H9 (cell line): ENCODE data around the gene MDFI. TPM values are rescaled to one million over a fixed set of nuclear protein-coding genes. Genes with fewer than 3 reads are reported as not detected.

Source experiments
- DNase-seq: peaks from one replicate; pipeline ENCODE4 v3.0.0-alpha.2; 2017
- H2AFZ ChIP-seq: one replicate; pipeline ENCODE4 v1.6.1; 2013; ENCODE audit warnings: mild to moderate bottlenecking, low read length, control low read depth, moderate library complexity
- H2AK5ac ChIP-seq: 2 replicates; pipeline ENCODE4 v1.6.1; 2013; ENCODE audit warnings: low read length, control low read depth, mixed read lengths; ENCODE audit not compliant: insufficient read length
- H2BK120ac ChIP-seq: one replicate; pipeline ENCODE4 v1.6.1; 2013; ENCODE audit warnings: low read depth, mild to moderate bottlenecking, low read length, control low read depth, inconsistent platforms; ENCODE audit not compliant: poor library complexity, severe bottlenecking
- H2BK12ac ChIP-seq: 2 replicates; pipeline ENCODE4 v1.6.1; 2013; ENCODE audit warnings: low read length, control low read depth, mixed read lengths, low read depth; ENCODE audit not compliant: insufficient read length
- H2BK15ac ChIP-seq: 2 replicates; pipeline ENCODE4 v1.6.1; 2013; ENCODE audit warnings: low read depth, low read length, control low read depth
- H2BK20ac ChIP-seq: one replicate; pipeline ENCODE4 v1.6.1; 2013; ENCODE audit warnings: low read depth, mild to moderate bottlenecking, low read length, control low read depth, inconsistent platforms; ENCODE audit not compliant: poor library complexity, severe bottlenecking
- H2BK5ac ChIP-seq: 2 replicates; pipeline ENCODE4 v1.6.1; 2013; ENCODE audit warnings: low read length, control low read depth, mixed read lengths; ENCODE audit not compliant: insufficient read length
- H3K14ac ChIP-seq: 2 replicates; pipeline ENCODE4 v1.6.1; 2013; ENCODE audit warnings: low read length, control low read depth; ENCODE audit not compliant: insufficient read depth
- H3K18ac ChIP-seq: 2 replicates; pipeline ENCODE4 v1.6.1; 2013; ENCODE audit warnings: low read depth, mild to moderate bottlenecking, mixed read lengths, low read length, control low read depth; ENCODE audit not compliant: insufficient read length
- H3K23ac ChIP-seq: 2 replicates; pipeline ENCODE4 v1.6.1; 2013; ENCODE audit warnings: low read length, control low read depth, mixed read lengths, low read depth; ENCODE audit not compliant: insufficient read length
- H3K23me2 ChIP-seq: 2 replicates; pipeline ENCODE4 v1.6.1; 2013; ENCODE audit warnings: low read depth, mild to moderate bottlenecking, mixed read lengths, low read length, control low read depth; ENCODE audit not compliant: insufficient read length, poor library complexity, severe bottlenecking
- H3K27ac ChIP-seq: 2 replicates; pipeline ENCODE4 v1.5.1; 2013; ENCODE audit warnings: low read length, control low read depth, mixed read lengths, low read depth; ENCODE audit not compliant: insufficient read length
- H3K27me3 ChIP-seq: 2 replicates; pipeline ENCODE4 v1.6.1; 2013; ENCODE audit warnings: low read length, control low read depth, inconsistent platforms; ENCODE audit not compliant: insufficient read depth
- H3K4ac ChIP-seq: 2 replicates; pipeline ENCODE4 v1.6.1; 2013; ENCODE audit warnings: low read depth, mild to moderate bottlenecking, control low read depth, inconsistent platforms, low read length, moderate library complexity
- H3K4me1 ChIP-seq: 2 replicates; pipeline ENCODE4 v1.6.1; 2013; ENCODE audit warnings: low read length, control low read depth, inconsistent platforms; ENCODE audit not compliant: insufficient read depth
- H3K4me2 ChIP-seq: 2 replicates; pipeline ENCODE4 v1.6.1; 2013; ENCODE audit warnings: low read length, control low read depth, mixed read lengths; ENCODE audit not compliant: insufficient read length, insufficient read depth
- H3K56ac ChIP-seq: 2 replicates; pipeline ENCODE4 v1.6.1; 2013; ENCODE audit warnings: low read depth, mild to moderate bottlenecking, mixed read lengths, low read length, control low read depth; ENCODE audit not compliant: insufficient read length
- H3K79me1 ChIP-seq: 2 replicates; pipeline ENCODE4 v1.6.1; 2013; ENCODE audit warnings: low read depth, mild to moderate bottlenecking, moderate library complexity, low read length, control low read depth, inconsistent platforms; ENCODE audit not compliant: insufficient read depth, poor library complexity, severe bottlenecking
- H3K79me2 ChIP-seq: 2 replicates; pipeline ENCODE4 v1.6.1; 2013; ENCODE audit warnings: low read length, control low read depth, inconsistent platforms; ENCODE audit not compliant: insufficient read depth
- H3K9ac ChIP-seq: 2 replicates; pipeline ENCODE4 v1.6.1; 2013; ENCODE audit warnings: low read length, control low read depth, mixed read lengths; ENCODE audit not compliant: insufficient read length; ENCODE audit errors: extremely low read depth
- H3K9me3 ChIP-seq: one replicate; pipeline ENCODE4 v1.6.1; 2013; ENCODE audit warnings: low read depth, low read length, inconsistent platforms; ENCODE audit not compliant: control insufficient read depth
- H3T11ph ChIP-seq: one replicate; pipeline ENCODE4 v1.6.1; 2013; ENCODE audit warnings: mild to moderate bottlenecking, low read length, control low read depth, inconsistent platforms
- H4K20me1 ChIP-seq: one replicate; pipeline ENCODE4 v1.6.1; 2013; ENCODE audit not compliant: control insufficient read depth, insufficient read length, insufficient read depth
- H4K5ac ChIP-seq: 2 replicates; pipeline ENCODE4 v1.6.1; 2013; ENCODE audit warnings: low read depth, mild to moderate bottlenecking, mixed read lengths, low read length, control low read depth; ENCODE audit not compliant: insufficient read length
- H4K8ac ChIP-seq: replicated peaks from 2 replicates; pipeline ENCODE4 v1.6.1; 2013; ENCODE audit warnings: low read length, control low read depth, mixed read lengths, low read depth; ENCODE audit not compliant: insufficient read length
- H4K91ac ChIP-seq: 2 replicates; pipeline ENCODE4 v1.6.1; 2013; ENCODE audit warnings: low read depth, mild to moderate bottlenecking, moderate library complexity, mixed read lengths, low read length, control low read depth; ENCODE audit not compliant: insufficient read length
- H3K27ac Mint-ChIP-seq, 3 experiments: 2 replicates in 2 of 3; 3 replicates in 1 of 3; pipeline ENCODE4 v1.8.0; 2020 to 2021; ENCODE audit warnings: mixed read lengths in 3 of 3, mild to moderate bottlenecking in 1 of 3, moderate library complexity in 1 of 3
- H3K27me3 Mint-ChIP-seq: 2 replicates; pipeline ENCODE4 v1.8.0; 2021; ENCODE audit warnings: low read depth, mild to moderate bottlenecking, moderate library complexity, mixed read lengths
- H3K36me3 Mint-ChIP-seq, 3 experiments: 2 replicates in 2 of 3; 3 replicates in 1 of 3; pipeline ENCODE4 v1.8.0; 2020 to 2021; ENCODE audit warnings: low read depth in 3 of 3, mixed read lengths in 3 of 3; ENCODE audit not compliant: insufficient read depth in 1 of 3
- H3K4me1 Mint-ChIP-seq, 2 experiments: 2 replicates each; pipeline ENCODE4 v1.8.0; 2020; ENCODE audit warnings: mixed read lengths in 2 of 2
- H3K4me3 Mint-ChIP-seq, 2 experiments: 2 replicates in 1 of 2; 3 replicates in 1 of 2; pipeline ENCODE4 v1.8.0; 2020 to 2021; ENCODE audit warnings: mild to moderate bottlenecking in 2 of 2, mixed read lengths in 2 of 2, moderate library complexity in 1 of 2
- H3K9me3 Mint-ChIP-seq, 2 experiments: 2 replicates in 1 of 2; 3 replicates in 1 of 2; pipeline ENCODE4 v1.8.0; 2020; ENCODE audit warnings: mild to moderate bottlenecking in 2 of 2, mixed read lengths in 2 of 2, moderate library complexity in 1 of 2
- WGBS: extraction: QIAGEN DNeasy Blood & Tissue Kit; methylation state at CpG from one replicate; pipeline ENCODE4 v1.1.7; 2013; ENCODE audit warnings: missing lambda C conversion rate, low lambda C conversion rate, mixed read lengths; ENCODE audit not compliant: insufficient read length; ENCODE audit errors: extremely low coverage; 5-methylcytosine and 5-hydroxymethylcytosine counted together
- total RNA-seq: library from RNA; stranded (reverse); gene quantifications from 2 replicates; pipeline ENCODE4 v1.2.1, GENCODE V29; 2021
- TF ChIP-seq, protein P1 (sequence below): fragments of 200-600 bp; sonication (generic); conservative IDR thresholded peaks from 3 replicates; pipeline ENCODE4 v1.8.0; 2021; ENCODE audit warnings: antibody characterized with exemption, mild to moderate bottlenecking

Gene MDFI
- total RNA-seq, 1 experiment from 2014 or later: 45.0 TPM

DNA sequence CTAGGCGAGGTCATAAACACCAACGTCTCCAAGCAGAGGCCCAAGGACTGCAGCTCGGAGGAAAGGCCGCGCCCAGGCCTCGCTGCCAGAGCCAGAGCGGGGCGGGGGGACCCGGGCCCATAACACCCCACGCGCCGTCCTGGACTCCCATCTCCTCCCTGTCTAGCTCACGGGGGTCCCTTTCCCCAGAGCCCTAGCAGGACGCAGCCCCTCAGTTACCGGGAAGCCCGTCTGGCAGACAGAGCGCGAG is 44.9 kb downstream of the MDFI start:
- DNase-seq: no peak
- Histone ChIP-seq H3K4me1 (peaks cover 7% of the 10 kb centered on the region; the same call in 1 of the 2 replicates), H3K9me3 (no peaks in the 10 kb centered on the region), H3K27me3 (no peaks in the 10 kb centered on the region), H3K23ac (no peak overlapping the region), H4K91ac (no peak overlapping the region), H2AFZ (no peak overlapping the region), H3T11ph (no peak overlapping the region), H2AK5ac (no peak overlapping the region), H4K8ac (no peak overlapping the region), H2BK5ac (no peak overlapping the region), H2BK120ac (peak overlapping the region; percentile 39), H2BK12ac (no peak overlapping the region), H3K14ac (no peak overlapping the region), H3K27ac (no peak overlapping the region), H3K23me2 (no peaks in the 10 kb centered on the region), H3K79me1 (no peaks in the 10 kb centered on the region), H3K4me2 (no peak overlapping the region), H4K5ac (no peak overlapping the region), H4K20me1 (no peaks in the 10 kb centered on the region), H3K9ac (no peak overlapping the region), H3K56ac (no peak overlapping the region), H3K18ac (peak overlapping the region; percentile 21), H2BK20ac (no peak overlapping the region), H2BK15ac (no peak overlapping the region), H3K79me2 (no peaks in the 10 kb centered on the region), H3K4ac (no peak overlapping the region)
- H3K36me3 Mint-ChIP-seq: no peaks in the 10 kb centered on the region; a peak in 1 of 7 replicates
- TF ChIP-seq, protein P1, sequence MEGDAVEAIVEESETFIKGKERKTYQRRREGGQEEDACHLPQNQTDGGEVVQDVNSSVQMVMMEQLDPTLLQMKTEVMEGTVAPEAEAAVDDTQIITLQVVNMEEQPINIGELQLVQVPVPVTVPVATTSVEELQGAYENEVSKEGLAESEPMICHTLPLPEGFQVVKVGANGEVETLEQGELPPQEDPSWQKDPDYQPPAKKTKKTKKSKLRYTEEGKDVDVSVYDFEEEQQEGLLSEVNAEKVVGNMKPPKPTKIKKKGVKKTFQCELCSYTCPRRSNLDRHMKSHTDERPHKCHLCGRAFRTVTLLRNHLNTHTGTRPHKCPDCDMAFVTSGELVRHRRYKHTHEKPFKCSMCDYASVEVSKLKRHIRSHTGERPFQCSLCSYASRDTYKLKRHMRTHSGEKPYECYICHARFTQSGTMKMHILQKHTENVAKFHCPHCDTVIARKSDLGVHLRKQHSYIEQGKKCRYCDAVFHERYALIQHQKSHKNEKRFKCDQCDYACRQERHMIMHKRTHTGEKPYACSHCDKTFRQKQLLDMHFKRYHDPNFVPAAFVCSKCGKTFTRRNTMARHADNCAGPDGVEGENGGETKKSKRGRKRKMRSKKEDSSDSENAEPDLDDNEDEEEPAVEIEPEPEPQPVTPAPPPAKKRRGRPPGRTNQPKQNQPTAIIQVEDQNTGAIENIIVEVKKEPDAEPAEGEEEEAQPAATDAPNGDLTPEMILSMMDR: no peak
- H3K27ac Mint-ChIP-seq: no peak overlapping the region
- H3K9me3 Mint-ChIP-seq: no peaks in the 10 kb centered on the region
- WGBS: no CpG with 5 or more reads among the region's 18 CpGs
- peaks cover 28 to 49% of the 10 kb centered on the region in 2 experiments for H3K4me1 Mint-ChIP-seq
- peaks cover 13% of the 10 kb centered on the region for H3K27me3 Mint-ChIP-seq
- H3K4me3 Mint-ChIP-seq: no peak overlapping the region
